DMS153 (cell line): ENCODE data around the gene S100A6.
A peak's percentile ranks its signal among the peaks of the same experiment; 100 is the strongest.

Experiments
- DNase-seq: peaks from one replicate; lab custom pipeline; 2025; lab: John Stamatoyannopoulos, UW

Gene S100A6

GRCh38 chr1:153503766-153504165, 32.0 kb downstream of the S100A6 start:
- DNase-seq, result no peak

- DNase-seq, result no peak
Measured at GRCh38 chr1:153498746-153499145, 37.0 kb downstream of the S100A6 start.

- DNase-seq, result no peak
Measured at GRCh38 chr1:153495536-153495935, 40.3 kb downstream of the S100A6 start.

GRCh38 chr1:153494976-153495535, 40.7 kb downstream of the S100A6 start:
- DNase-seq, result peak; percentile 52

GRCh38 chr1:153493343-153493960, 42.3 kb downstream of the S100A6 start:
- peak; percentile 55 for DNase-seq

GRCh38 chr1:153490272-153491051, 45.3 kb downstream of the S100A6 start:
- peak; percentile 91 for DNase-seq

GRCh38 chr1:153488731-153489130, 47.1 kb downstream of the S100A6 start:
- DNase-seq, result peak; percentile 9

- DNase-seq, result no peak
Measured at GRCh38 chr1:153487707-153488106, 48.1 kb downstream of the S100A6 start.

GRCh38 chr1:153485863-153486262, 49.9 kb downstream of the S100A6 start:
- DNase-seq, result peak; percentile 96
